Gastroesophageal sphincter (tissue), 3 donors: ENCODE measurements around the gene TXLNB.

Experiments
- POLR2AphosphoS5 ChIP-seq: sonication (generic); formaldehyde crosslinking; IDR thresholded peaks from one replicate; pipeline ENCODE4 v1.6.1; 2017; ENCODE audit warnings: antibody characterized with exemption
- TF ChIP-seq, protein P1 (sequence below), 4 experiments: fragments of 200-600 bp in 2 of 4; fragments of 450-650 bp in 2 of 4; sonication (generic) in 1 of 4; IDR thresholded peaks; one replicate each; pipeline ENCODE4 v1.5.1; 2017 to 2019; ENCODE audit warnings: antibody characterized with exemption in 4 of 4, mild to moderate bottlenecking in 2 of 4, moderate library complexity in 2 of 4

DNA sequence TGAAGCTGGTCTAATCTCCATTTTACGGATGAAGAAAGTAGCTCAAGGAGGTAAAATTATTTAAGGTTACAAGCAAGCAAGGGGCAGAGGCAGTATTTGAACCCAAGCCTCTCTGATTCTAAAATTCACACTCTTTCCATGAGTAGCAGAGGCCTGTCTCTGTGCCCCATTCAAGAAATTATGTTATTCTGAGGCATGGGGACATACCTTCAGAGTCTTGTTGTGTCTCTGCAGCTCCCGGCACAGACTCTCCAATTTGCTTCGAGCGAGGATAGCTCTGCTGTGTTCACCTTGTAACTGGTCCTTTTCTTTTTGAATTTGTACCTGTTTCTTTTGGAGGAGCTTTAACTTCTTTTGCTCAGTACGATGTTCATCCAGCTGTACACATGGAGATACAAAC is 21.5 kb downstream of the TXLNB start:
- TF ChIP-seq, protein P1, sequence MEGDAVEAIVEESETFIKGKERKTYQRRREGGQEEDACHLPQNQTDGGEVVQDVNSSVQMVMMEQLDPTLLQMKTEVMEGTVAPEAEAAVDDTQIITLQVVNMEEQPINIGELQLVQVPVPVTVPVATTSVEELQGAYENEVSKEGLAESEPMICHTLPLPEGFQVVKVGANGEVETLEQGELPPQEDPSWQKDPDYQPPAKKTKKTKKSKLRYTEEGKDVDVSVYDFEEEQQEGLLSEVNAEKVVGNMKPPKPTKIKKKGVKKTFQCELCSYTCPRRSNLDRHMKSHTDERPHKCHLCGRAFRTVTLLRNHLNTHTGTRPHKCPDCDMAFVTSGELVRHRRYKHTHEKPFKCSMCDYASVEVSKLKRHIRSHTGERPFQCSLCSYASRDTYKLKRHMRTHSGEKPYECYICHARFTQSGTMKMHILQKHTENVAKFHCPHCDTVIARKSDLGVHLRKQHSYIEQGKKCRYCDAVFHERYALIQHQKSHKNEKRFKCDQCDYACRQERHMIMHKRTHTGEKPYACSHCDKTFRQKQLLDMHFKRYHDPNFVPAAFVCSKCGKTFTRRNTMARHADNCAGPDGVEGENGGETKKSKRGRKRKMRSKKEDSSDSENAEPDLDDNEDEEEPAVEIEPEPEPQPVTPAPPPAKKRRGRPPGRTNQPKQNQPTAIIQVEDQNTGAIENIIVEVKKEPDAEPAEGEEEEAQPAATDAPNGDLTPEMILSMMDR (IDR thresholded peaks at IDR 0.05): no peak
- TF ChIP-seq POLR2AphosphoS5: no peak
